Esophagus muscularis mucosa (tissue), 4 donors: ENCODE results near the gene S100A2.
"Not testable (repeated sequence)": the region's sequence is repeated elsewhere in the genome, so short reads cannot be mapped to it uniquely, and the experiment has no call there.

Experiments used
- CTCF ChIP-seq, 3 experiments: fragments of 200-600 bp in 2 of 3; fragments of 450-650 bp in 1 of 3; sonication (generic) in 2 of 3; IDR thresholded peaks; one replicate each; pipeline ENCODE4 v1.5.1; 2017 to 2019; ENCODE audit warnings: antibody characterized with exemption in 3 of 3, mild to moderate bottlenecking in 2 of 3, moderate library complexity in 1 of 3
- EP300 ChIP-seq: sonication (generic); formaldehyde crosslinking; IDR thresholded peaks from one replicate; pipeline ENCODE4 v1.6.1; 2017; ENCODE audit warnings: antibody characterized with exemption
- POLR2A ChIP-seq: fragments of 450-650 bp; IDR thresholded peaks from one replicate; pipeline ENCODE4 v1.6.1; 2017; ENCODE audit warnings: antibody characterized with exemption, moderate library complexity, mild to moderate bottlenecking, low read depth

GRCh38 chr1:153521808-153522207 lies 43.8 kb downstream of the S100A2 start:
- TF ChIP-seq CTCF (IDR thresholded peaks at IDR 0.05); EP300; POLR2A: not testable (repeated sequence)
